HCEC 1CT (cell line): ENCODE measurements around the gene FZD7.

Source experiments
- DNase-seq: peaks from one replicate; pipeline ENCODE4 v3.0.0-alpha.2; 2017

FZD7 gene

GRCh38 chr2:202069170-202070067 lies 35.8 kb downstream of the FZD7 start:
- no peak for DNase-seq

GRCh38 chr2:202071107-202071506 lies 37.5 kb downstream of the FZD7 start:
- DNase-seq: no peak

DNA sequence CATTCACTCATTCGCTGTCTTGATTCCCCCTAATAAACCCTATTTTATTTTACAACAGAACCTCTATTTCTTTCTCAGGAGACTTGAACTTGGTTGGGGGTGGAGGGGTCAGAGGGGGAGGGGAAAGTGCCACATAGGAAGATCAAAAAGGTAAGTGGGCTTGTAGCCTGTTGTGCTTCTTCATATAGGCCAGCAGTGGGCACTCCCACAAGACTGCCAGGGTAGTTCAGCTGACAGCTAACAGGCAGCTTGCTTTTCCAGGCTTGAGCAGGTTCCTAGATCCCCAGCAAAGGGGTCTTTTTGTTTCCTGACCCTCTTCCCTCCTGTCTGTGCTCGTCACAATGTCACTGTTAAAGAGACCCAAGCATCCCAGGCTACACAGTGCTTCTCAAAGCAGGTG lies 38.6 kb downstream of the FZD7 start:
- no peak for DNase-seq

GRCh38 chr2:202072737-202073401 lies 39.2 kb downstream of the FZD7 start, which contains the start of gene KIAA2012:
Gene KIAA2012 (plus strand): TSS chr2:202073255. CDS start chr2:202073628, 373 bp downstream.
- DNase-seq: no peak

- DNase-seq: no peak
Observed at GRCh38 chr2:202074324-202074723, 40.7 kb downstream of the FZD7 start.

- DNase-seq: no peak
Observed at GRCh38 chr2:202079310-202079709, 45.7 kb downstream of the FZD7 start.

DNA sequence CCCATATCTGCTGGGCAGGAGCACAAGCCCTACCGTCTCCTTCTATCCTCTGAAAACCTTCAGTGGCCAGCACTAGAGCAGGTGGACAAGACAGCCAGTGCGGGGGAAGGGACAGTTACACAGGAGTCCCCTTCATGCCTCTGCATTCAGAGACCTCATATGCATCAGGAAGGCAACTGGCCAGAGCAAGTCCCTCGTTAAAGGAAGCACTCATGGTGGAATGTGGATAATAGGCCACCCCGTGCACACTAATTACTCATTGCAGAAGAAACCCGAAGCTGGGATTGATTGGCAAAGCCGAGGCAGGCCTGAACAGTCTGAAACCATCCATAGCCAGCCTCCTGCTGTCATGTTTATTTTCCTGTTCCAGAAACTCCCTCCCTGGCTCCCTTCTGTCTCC lies 50.6 kb downstream of the FZD7 start:
- no peak for DNase-seq
